NK-92 treated with Interleukin-12 subunit alpha and Interleukin-12 subunit beta, amount 100 ng/mL, for 24 hours (cell line): ENCODE data around the gene RAF1.
"Not testable (repeated sequence)": the region's sequence is repeated elsewhere in the genome, so short reads cannot be mapped to it uniquely, and the experiment has no call there.

Experiments used
- DNase-seq: peaks from one replicate; lab custom pipeline; 2025; lab: John Stamatoyannopoulos, UW

Gene RAF1

GRCh38 chr3:12638105-12638504 lies 25.8 kb downstream of the RAF1 start:
- no peak for DNase-seq

GRCh38 chr3:12633108-12633507 lies 30.8 kb downstream of the RAF1 start:
- no peak for DNase-seq

- no peak for DNase-seq
Measured at GRCh38 chr3:12632523-12632922, 31.4 kb downstream of the RAF1 start.

- not testable (repeated sequence) for DNase-seq
Measured at GRCh38 chr3:12630843-12631242, 33.1 kb downstream of the RAF1 start.

GRCh38 chr3:12630292-12630691 lies 33.6 kb downstream of the RAF1 start:
- DNase-seq: no peak

GRCh38 chr3:12629560-12629959 lies 34.4 kb downstream of the RAF1 start:
- DNase-seq: no peak

GRCh38 chr3:12628813-12629212 lies 35.1 kb downstream of the RAF1 start:
- no peak for DNase-seq

GRCh38 chr3:12627370-12627769 lies 36.5 kb downstream of the RAF1 start:
- no peak for DNase-seq

- DNase-seq: not testable (repeated sequence)
Measured at GRCh38 chr3:12624964-12625363, 39.0 kb downstream of the RAF1 start.

GRCh38 chr3:12624056-12624455 lies 39.9 kb downstream of the RAF1 start:
- DNase-seq: no peak

GRCh38 chr3:12622335-12622734 lies 41.6 kb downstream of the RAF1 start:
- no peak for DNase-seq

GRCh38 chr3:12620729-12621128 lies 43.2 kb downstream of the RAF1 start:
- no peak for DNase-seq

GRCh38 chr3:12620305-12620704 lies 43.6 kb downstream of the RAF1 start:
- no peak for DNase-seq

- DNase-seq: no peak
Measured at GRCh38 chr3:12618426-12618825, 45.5 kb downstream of the RAF1 start.

GRCh38 chr3:12615266-12615665 lies 48.7 kb downstream of the RAF1 start:
- no peak for DNase-seq

GRCh38 chr3:12613250-12613649 lies 50.7 kb downstream of the RAF1 start:
- DNase-seq: no peak

GRCh38 chr3:12612514-12613226 lies 51.2 kb downstream of the RAF1 start:
- DNase-seq: no peak

- DNase-seq: no peak
Measured at GRCh38 chr3:12611117-12611516, 52.8 kb downstream of the RAF1 start.

GRCh38 chr3:12608376-12608775 lies 55.5 kb downstream of the RAF1 start:
- DNase-seq: no peak

GRCh38 chr3:12603969-12604368 lies 59.9 kb downstream of the RAF1 start:
- DNase-seq: no peak

GRCh38 chr3:12601072-12601471 lies 62.8 kb downstream of the RAF1 start:
- no peak for DNase-seq

- DNase-seq: no peak
Measured at GRCh38 chr3:12598890-12599289, 65.0 kb downstream of the RAF1 start.

GRCh38 chr3:12593473-12593872 lies 70.4 kb downstream of the RAF1 start:
- DNase-seq: no peak

GRCh38 chr3:12591997-12592715 lies 71.8 kb downstream of the RAF1 start:
- DNase-seq: no peak
